Memory B cell (primary cell): Measurements from ENCODE around the gene MMP11.
A peak's percentile ranks its signal among the peaks of the same experiment; 100 is the strongest.
"Not testable (repeated sequence)": the region's sequence is repeated elsewhere in the genome, so short reads cannot be mapped to it uniquely, and the experiment has no call there.

Source experiments
- ATAC-seq: fragments of 150-1000 bp; cut with Tn5 transposase; 2 replicates; pipeline ENCODE4 v1.10.0; 2021; ENCODE audit warnings: low read depth, mild to moderate bottlenecking, moderate library complexity
- DNase-seq, 2 donors: peaks; one replicate each; pipeline ENCODE4 v3.0.0; 2022; ENCODE audit warnings: low spot score in 2 of 2
- H3K27ac Mint-ChIP-seq: one replicate; pipeline ENCODE4 v1.8.0; 2022; ENCODE audit warnings: mild to moderate bottlenecking, moderate library complexity, mixed read lengths
- H3K27me3 Mint-ChIP-seq: one replicate; pipeline ENCODE4 v1.8.0; 2022; ENCODE audit warnings: mixed read lengths
- H3K36me3 Mint-ChIP-seq: one replicate; pipeline ENCODE4 v1.8.0; 2022; ENCODE audit warnings: mild to moderate bottlenecking, mixed read lengths
- H3K4me1 Mint-ChIP-seq: one replicate; pipeline ENCODE4 v1.8.0; 2022; ENCODE audit warnings: mixed read lengths
- H3K4me3 Mint-ChIP-seq: one replicate; pipeline ENCODE4 v1.8.0; 2022; ENCODE audit warnings: mild to moderate bottlenecking, moderate library complexity, mixed read lengths
- H3K9me3 Mint-ChIP-seq: one replicate; pipeline ENCODE4 v1.8.0; 2022; ENCODE audit warnings: mixed read lengths

The MMP11 gene

GRCh38 chr22:23772649-23773473, at the start of gene MMP11:
MMP11 (plus strand) TSS chr22:23772849; CDS start chr22:23772871, 22 bp downstream.
- Mint-ChIP-seq H3K9me3 (no peaks in the 10 kb centered on the region), H3K4me1 (peaks cover 29% of the 10 kb centered on the region), H3K27me3 (no peaks in the 10 kb centered on the region), H3K27ac (no peak within 1 kb of the TSS), H3K4me3 (peak within 1 kb of the TSS; percentile 79), H3K36me3 (no peaks in the 10 kb centered on the region)
- ATAC-seq (peak; percentile 44), DNase-seq (peak in 1 of 2 donors; percentile 30)

- ATAC-seq, H3K4me3 Mint-ChIP-seq, H3K9me3 Mint-ChIP-seq, H3K4me1 Mint-ChIP-seq, H3K27me3 Mint-ChIP-seq, DNase-seq, H3K27ac Mint-ChIP-seq, H3K36me3 Mint-ChIP-seq: not testable (repeated sequence)
Observed at GRCh38 chr22:23728108-23728507, 44.5 kb upstream of the MMP11 start.

- peaks cover 3% of the 10 kb centered on the region for H3K4me1 Mint-ChIP-seq
- H3K27ac Mint-ChIP-seq: no peak overlapping the region
- no peak for DNase-seq
- H3K4me3 Mint-ChIP-seq: no peak overlapping the region
- H3K9me3 Mint-ChIP-seq: no peaks in the 10 kb centered on the region
- H3K27me3 Mint-ChIP-seq: no peaks in the 10 kb centered on the region
- ATAC-seq: no peak
- H3K36me3 Mint-ChIP-seq: no peaks in the 10 kb centered on the region
Observed at GRCh38 chr22:23737696-23738095, 35.0 kb upstream of the MMP11 start.

DNA sequence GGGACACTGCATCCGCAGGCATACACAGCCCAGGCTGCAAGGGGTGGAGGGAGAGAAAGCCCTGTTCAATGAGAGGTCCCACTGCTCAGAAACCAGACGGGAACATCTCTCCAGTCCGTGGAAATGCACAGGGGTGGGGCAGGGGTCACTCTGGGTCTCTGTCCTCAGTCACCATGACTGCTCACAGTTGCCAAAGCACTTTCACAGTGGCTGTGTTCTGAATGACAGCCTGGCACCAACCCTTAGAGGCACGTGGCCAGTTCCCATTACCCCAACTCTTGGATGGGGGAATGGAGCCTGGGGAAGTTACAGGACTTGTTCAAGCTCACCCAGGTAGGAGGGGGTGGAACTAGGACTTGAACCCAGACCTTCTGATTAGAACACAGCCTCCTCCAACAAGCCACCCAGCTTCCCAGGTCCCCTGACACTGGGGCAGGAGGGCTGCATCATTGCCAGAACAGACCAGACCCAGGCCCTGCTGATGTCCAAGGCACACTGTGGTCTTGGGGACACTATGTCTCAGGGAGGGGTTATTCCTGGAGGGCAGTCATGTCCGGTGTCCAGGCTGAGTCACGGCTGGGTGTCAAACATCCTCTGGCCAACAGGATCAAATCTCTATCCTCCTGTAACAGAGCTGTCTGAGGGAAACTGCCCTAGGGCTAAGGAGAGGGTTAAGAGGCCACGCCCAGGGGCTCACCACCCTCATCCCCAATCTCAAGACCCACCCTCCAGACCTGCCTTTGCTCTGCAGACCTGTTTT, 30.0 kb upstream of the MMP11 start:
- no peak for DNase-seq
- H3K4me3 Mint-ChIP-seq: no peak overlapping the region
- no peak overlapping the region for H3K27ac Mint-ChIP-seq
- no peaks in the 10 kb centered on the region for H3K9me3 Mint-ChIP-seq
- no peaks in the 10 kb centered on the region for H3K27me3 Mint-ChIP-seq
- H3K36me3 Mint-ChIP-seq: peaks cover 25% of the 10 kb centered on the region
- peaks cover 4% of the 10 kb centered on the region for H3K4me1 Mint-ChIP-seq
- no peak for ATAC-seq

DNA sequence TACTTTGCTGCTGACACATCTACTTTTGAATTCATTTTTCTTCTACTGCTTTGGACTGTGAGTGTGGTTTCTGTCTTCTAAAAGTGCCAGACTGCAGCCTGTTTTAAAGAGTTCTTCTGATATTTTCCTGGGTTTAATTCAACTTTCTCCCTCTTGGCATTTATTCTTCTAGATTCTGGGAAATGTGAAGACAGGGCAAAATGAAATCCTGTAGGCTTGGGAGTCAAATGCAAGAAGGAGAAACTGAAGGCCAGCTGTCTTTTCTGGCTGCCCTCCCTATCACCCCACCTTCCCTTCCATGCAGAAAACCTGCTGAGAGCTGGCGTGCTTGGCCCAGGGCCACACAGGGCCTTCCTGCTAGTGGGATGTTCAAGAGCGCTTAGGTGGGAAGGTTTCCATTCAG, 29.3 kb upstream of the MMP11 start:
- no peak for ATAC-seq
- Mint-ChIP-seq H3K4me3 (no peak overlapping the region), H3K36me3 (peaks cover 25% of the 10 kb centered on the region), H3K27ac (no peak overlapping the region), H3K4me1 (peaks cover 4% of the 10 kb centered on the region), H3K27me3 (no peaks in the 10 kb centered on the region), H3K9me3 (no peaks in the 10 kb centered on the region)
- no peak for DNase-seq

GRCh38 chr22:23744001-23744400, 28.6 kb upstream of the MMP11 start:
- peaks cover 4% of the 10 kb centered on the region for H3K4me1 Mint-ChIP-seq
- no peak overlapping the region for H3K27ac Mint-ChIP-seq
- DNase-seq (no peak), ATAC-seq (no peak)
- no peaks in the 10 kb centered on the region for H3K27me3 Mint-ChIP-seq
- no peaks in the 10 kb centered on the region for H3K9me3 Mint-ChIP-seq
- H3K36me3 Mint-ChIP-seq: peaks cover 25% of the 10 kb centered on the region
- H3K4me3 Mint-ChIP-seq: no peak overlapping the region

DNA sequence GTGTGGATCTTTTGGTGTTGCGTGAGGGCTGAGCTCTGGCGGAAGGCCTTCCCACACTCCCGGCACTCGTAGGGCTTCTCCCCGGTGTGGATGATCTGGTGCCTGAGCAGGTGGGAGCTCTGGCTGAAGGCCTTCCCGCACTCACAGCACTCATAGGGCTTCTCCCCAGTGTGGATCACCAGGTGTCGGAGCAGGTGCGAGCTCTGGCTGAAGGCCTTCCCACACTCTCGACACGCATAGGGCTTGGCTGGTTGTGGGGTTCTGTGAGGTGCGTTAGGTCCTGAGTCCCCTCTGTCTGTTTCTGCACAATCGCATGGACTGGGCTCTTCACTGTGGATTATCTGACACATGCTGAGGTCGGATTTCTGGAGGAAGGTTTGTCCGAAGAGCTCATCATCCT, 28.2 kb upstream of the MMP11 start:
- no peaks in the 10 kb centered on the region for H3K27me3 Mint-ChIP-seq
- H3K4me1 Mint-ChIP-seq: peaks cover 4% of the 10 kb centered on the region
- peaks cover 25% of the 10 kb centered on the region for H3K36me3 Mint-ChIP-seq
- ATAC-seq: no peak
- no peaks in the 10 kb centered on the region for H3K9me3 Mint-ChIP-seq
- DNase-seq: no peak
- no peak overlapping the region for H3K27ac Mint-ChIP-seq
- no peak overlapping the region for H3K4me3 Mint-ChIP-seq

DNA sequence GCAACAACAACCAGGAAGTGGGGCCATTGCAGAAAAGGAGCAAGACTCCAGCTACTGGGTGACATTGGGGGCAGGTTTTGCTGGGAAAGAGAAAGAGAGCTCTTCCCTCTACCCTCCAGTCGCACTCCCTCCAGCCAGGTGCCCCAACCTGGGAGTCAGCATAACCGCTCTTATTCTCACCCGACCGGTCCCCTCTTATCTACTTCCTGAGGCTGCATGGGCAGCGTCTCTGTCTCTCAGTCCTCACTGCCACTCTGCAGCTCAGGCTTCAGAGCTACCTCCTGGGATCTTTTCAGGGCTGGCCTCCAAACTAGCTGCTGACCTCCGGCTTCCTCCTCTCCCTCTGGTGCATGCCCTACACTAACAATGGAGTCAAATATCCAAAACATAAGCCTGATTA, 26.9 kb upstream of the MMP11 start:
- ATAC-seq: no peak
- H3K4me1 Mint-ChIP-seq: peaks cover 13% of the 10 kb centered on the region
- no peak overlapping the region for H3K27ac Mint-ChIP-seq

DNA sequence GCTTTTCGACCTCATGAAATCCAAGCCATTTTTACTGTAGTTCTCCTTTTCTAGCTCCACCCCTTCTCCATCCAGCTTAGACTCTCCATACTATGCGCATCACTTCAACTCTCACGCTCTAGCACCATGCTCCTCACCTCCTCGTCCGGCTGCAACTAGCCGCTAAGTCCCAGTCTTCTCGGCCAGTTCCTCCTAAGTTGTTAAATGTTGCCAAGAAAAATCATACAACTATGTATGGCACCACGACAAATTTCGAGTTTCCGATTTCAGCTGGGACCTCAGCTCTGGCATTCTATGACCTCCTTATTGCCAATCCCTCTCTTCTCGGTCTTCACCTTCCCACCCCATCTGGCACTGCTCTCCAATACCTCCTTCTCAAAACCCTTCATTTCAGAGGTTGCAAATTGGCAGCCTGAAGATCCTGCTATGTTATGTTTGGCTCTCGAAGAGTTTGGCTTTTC, 22.8 kb upstream of the MMP11 start:
- DNase-seq (no peak), ATAC-seq (no peak)
- H3K4me3 Mint-ChIP-seq: peak overlapping the region; percentile 73
- no peaks in the 10 kb centered on the region for H3K9me3 Mint-ChIP-seq
- H3K36me3 Mint-ChIP-seq: peaks cover 11% of the 10 kb centered on the region
- H3K27me3 Mint-ChIP-seq: no peaks in the 10 kb centered on the region
- peaks cover 30% of the 10 kb centered on the region for H3K4me1 Mint-ChIP-seq
- no peak overlapping the region for H3K27ac Mint-ChIP-seq

More for the DNA sequence above, 26.9 kb upstream of the MMP11 start:
- Mint-ChIP-seq H3K36me3 (peaks cover 27% of the 10 kb centered on the region), H3K9me3 (no peaks in the 10 kb centered on the region), H3K4me3 (no peak overlapping the region), H3K27me3 (no peaks in the 10 kb centered on the region)
- DNase-seq: no peak

DNA sequence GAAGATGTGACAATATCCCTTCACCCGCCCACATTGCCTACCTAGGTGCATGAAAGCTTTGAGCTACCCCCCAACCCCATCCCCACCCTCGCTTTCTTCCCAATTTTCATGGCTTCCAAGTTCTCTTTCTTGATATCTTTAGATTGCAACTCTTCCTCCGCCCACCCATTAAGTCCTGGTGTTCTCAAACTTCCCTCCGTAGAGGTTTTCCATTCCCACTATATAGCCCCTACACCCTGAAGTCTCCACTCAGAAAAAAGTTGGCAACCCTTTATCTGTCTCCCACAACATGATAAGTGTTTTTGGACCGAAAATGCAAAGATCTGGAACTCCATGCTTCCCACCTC, 22.3 kb upstream of the MMP11 start:
- Mint-ChIP-seq H3K9me3 (no peaks in the 10 kb centered on the region), H3K27me3 (no peaks in the 10 kb centered on the region), H3K27ac (peak overlapping the region; percentile 97), H3K4me3 (peak overlapping the region; percentile 73), H3K4me1 (peaks cover 32% of the 10 kb centered on the region), H3K36me3 (peaks cover 7% of the 10 kb centered on the region)
- no peak for DNase-seq
- ATAC-seq: no peak

DNA sequence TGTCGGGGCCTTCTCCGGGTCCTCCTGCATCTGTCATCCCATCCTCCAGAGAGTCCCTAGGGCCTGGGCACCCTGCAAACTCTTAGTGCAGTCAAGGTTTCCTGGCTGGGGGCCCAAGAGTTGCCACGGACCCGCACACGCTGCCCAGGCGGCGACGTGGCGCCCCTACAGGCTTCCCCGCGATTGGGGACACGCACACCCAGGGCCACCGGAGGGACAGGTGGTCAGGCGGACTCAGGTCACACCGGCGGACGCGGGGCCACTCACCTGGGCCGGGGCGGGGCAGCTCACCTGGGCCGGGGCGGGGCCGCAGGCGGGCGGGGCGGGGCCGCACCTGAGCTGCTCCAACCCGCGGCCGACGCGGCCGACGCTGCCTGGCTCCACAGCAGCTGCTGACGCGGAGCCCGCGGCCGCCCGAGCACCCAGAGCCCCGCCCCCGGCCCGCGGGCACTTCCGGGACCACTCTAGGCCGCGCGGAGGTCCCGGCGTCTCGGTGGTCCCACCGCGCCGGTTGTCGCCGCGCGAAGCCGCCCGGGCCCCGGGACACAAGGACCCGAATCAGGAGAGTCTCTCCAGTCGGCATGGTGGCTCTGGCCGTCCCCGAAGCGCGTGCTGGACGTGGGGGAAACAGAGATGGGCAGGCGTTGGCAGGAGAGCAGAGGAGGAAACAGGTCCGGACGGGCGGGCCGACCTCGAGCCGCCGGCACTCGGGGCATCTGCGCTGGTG, 21.8 kb upstream of the MMP11 start, which contains the start of gene ZNF70:
Gene ZNF70 (minus strand): TSS at position 399 of the 727 bp plus-strand sequence. CDS start 5,972 bp downstream, outside the sequence.
- Mint-ChIP-seq H3K4me3 (peak within 1 kb of the TSS; percentile 96), H3K4me1 (peaks cover 36% of the 10 kb centered on the region), H3K27ac (peak within 1 kb of the TSS; percentile 97), H3K36me3 (peaks cover 6% of the 10 kb centered on the region), H3K9me3 (no peaks in the 10 kb centered on the region), H3K27me3 (no peaks in the 10 kb centered on the region)
- ATAC-seq (peak; percentile 63), DNase-seq (peak; percentile 83 to 88)

GRCh38 chr22:23751441-23751996, 21.1 kb upstream of the MMP11 start:
- Mint-ChIP-seq H3K4me1 (peaks cover 36% of the 10 kb centered on the region), H3K4me3 (peak overlapping the region; percentile 96), H3K36me3 (peaks cover 5% of the 10 kb centered on the region), H3K27me3 (no peaks in the 10 kb centered on the region), H3K9me3 (no peaks in the 10 kb centered on the region), H3K27ac (peak overlapping the region; percentile 97)
- no peak for ATAC-seq
- no peak for DNase-seq

DNA sequence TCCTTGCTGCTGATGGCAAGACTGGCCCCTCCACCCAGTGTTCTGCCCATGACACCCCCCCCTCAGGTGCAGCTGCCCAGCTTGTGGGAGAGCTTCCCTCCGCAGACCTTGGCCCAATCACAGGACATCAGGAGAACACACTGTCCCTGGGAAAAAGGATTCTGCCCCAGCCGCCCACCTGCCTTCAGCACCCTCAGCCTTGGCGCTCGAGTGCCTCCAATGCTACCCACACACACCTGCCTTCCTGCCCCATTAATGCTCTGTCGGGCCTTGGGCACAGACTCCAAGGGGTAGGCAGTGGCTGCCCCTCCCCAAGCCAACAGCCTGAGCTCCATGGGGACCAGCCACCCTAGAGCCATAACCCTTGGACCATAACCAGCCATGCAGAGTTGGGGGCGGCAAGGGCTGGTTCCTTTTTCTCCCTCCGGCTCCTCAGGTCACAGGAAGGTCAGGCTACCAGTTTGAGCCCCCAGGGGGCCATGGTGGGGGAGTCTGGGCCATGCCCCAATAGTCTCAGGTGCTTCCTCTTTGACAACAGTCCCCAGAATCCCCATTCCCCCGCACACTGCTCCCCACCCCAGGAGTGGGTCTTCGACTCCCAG, 20.5 kb upstream of the MMP11 start:
- Mint-ChIP-seq H3K9me3 (no peaks in the 10 kb centered on the region), H3K27ac (peak overlapping the region; percentile 97), H3K4me1 (peaks cover 39% of the 10 kb centered on the region), H3K36me3 (peaks cover 5% of the 10 kb centered on the region), H3K27me3 (no peaks in the 10 kb centered on the region), H3K4me3 (peak overlapping the region; percentile 96)
- ATAC-seq: peak; percentile 73
- DNase-seq: peak; percentile 85 to 88
